WTC11 (cell line): Measurements from ENCODE around the gene CADM1.

Experiments
- ARID4B ChIP-seq: sonication (generic); formaldehyde crosslinking; IDR thresholded peaks from 2 replicates; pipeline ENCODE4 v1.8.0; 2023; ENCODE audit warnings: missing genetic modification reagents, mild to moderate bottlenecking, borderline replicate concordance
- CREB1 ChIP-seq: sonication (generic); formaldehyde crosslinking; IDR thresholded peaks from 2 replicates; pipeline ENCODE4 v1.8.0; 2023; ENCODE audit warnings: mild to moderate bottlenecking, missing genetic modification reagents
- CTCF ChIP-seq: fragments of 200-600 bp; IDR thresholded peaks from 2 replicates; pipeline ENCODE4 v1.8.0; 2022; ENCODE audit warnings: antibody characterized with exemption
- ESRRA ChIP-seq: sonication (generic); formaldehyde crosslinking; IDR thresholded peaks from 2 replicates; pipeline ENCODE4 v1.8.1; 2022; ENCODE audit warnings: mild to moderate bottlenecking, missing genetic modification reagents, borderline replicate concordance
- FOXJ3 ChIP-seq: sonication (generic); formaldehyde crosslinking; IDR thresholded peaks from 2 replicates; pipeline ENCODE4 v1.9.0; 2021; ENCODE audit warnings: missing genetic modification reagents, mild to moderate bottlenecking, borderline replicate concordance
- NR2C2 ChIP-seq: sonication (generic); formaldehyde crosslinking; IDR thresholded peaks from 2 replicates; pipeline ENCODE4 v1.8.0; 2022; ENCODE audit warnings: mild to moderate bottlenecking, missing genetic modification reagents
- SP1 ChIP-seq: sonication (generic); formaldehyde crosslinking; conservative IDR thresholded peaks from 2 replicates; pipeline ENCODE4 v1.8.1; 2022; ENCODE audit warnings: missing genetic modification reagents
- TCF7 ChIP-seq: sonication (generic); formaldehyde crosslinking; IDR thresholded peaks from 2 replicates; pipeline ENCODE4 v1.8.0; 2022; ENCODE audit warnings: mild to moderate bottlenecking, low read depth, missing genetic modification reagents, moderate library complexity
- TEAD4 ChIP-seq: sonication (generic); formaldehyde crosslinking; IDR thresholded peaks from 2 replicates; pipeline ENCODE4 v1.8.0; 2022; ENCODE audit warnings: mild to moderate bottlenecking, missing genetic modification reagents

GRCh38 chr11:115450519-115450918 lies 53.7 kb downstream of the CADM1 start:
- TF ChIP-seq ARID4B (CRISPR knock-in tag) (no peak), CREB1 (CRISPR knock-in tag) (no peak), TEAD4 (CRISPR knock-in tag) (no peak), CTCF (no peak), FOXJ3 (no peak), SP1 (CRISPR knock-in tag) (no peak), TCF7 (no peak), NR2C2 (CRISPR knock-in tag) (no peak), ESRRA (CRISPR knock-in tag) (no peak)
